Measurements from ENCODE around the gene KRT33A. TPM values are rescaled to one million over a fixed set of nuclear protein-coding genes. Genes with fewer than 3 reads are reported as not detected.

KRT33A gene
- total and polyA plus RNA-seq, 12 donors, result not detected

- Histone ChIP-seq H3K4me3 (no peak overlapping the region), H3K27ac (no peak overlapping the region), H3K27me3 (no peaks in the 10 kb centered on the region), H3K36me3 (replicated peaks in 1 of 2) (no peaks in the 10 kb centered on the region), H3K4me1 (replicated peaks in 1 of 2) (no peaks in the 10 kb centered on the region), H3K9me3 (replicated peaks in 1 of 3) (no peaks in the 10 kb centered on the region)
- intact Hi-C loops (cut with DNase I), result loop anchor here in 1 of 2 donors (10.0 kb wide), 2 partner anchors 327 to 423 kb away; no protein-coding TSS in a partner anchor
- no peak for DNase-seq
- TF ChIP-seq POLR2A (IDR thresholded peaks at IDR 0.05) (no peak), CTCF (IDR thresholded peaks at IDR 0.05) (no peak)
- 78 to 95% (median 87%) methylated on average over 4 to 8 of the region's 8 CpGs for WGBS, 4 donors
These were observed 23.1 kb downstream of the KRT33A start for GRCh38 chr17:41327411-41328120.

GRCh38 chr17:41326173-41327145, 24.2 kb downstream of the KRT33A start:
- H3K4me3 ChIP-seq, result no peak overlapping the region
- no peaks in the 10 kb centered on the region for H3K4me1 ChIP-seq (replicated peaks in 1 of 2)
- H3K27me3 ChIP-seq, result no peaks in the 10 kb centered on the region
- H3K9me3 ChIP-seq (replicated peaks in 1 of 3), result no peaks in the 10 kb centered on the region
- 83 to 91% (median 87%) methylated on average over 8 to 18 of the region's 18 CpGs for WGBS, 4 donors
- no peak for DNase-seq
- intact Hi-C loops (cut with DNase I), result loop anchor here in 1 of 2 donors (10.0 kb wide), 2 partner anchors 328 to 422 kb away; no protein-coding TSS in a partner anchor
- no peak overlapping the region for H3K27ac ChIP-seq
- no peak for TF ChIP-seq CTCF (IDR thresholded peaks at IDR 0.05)
- no peak for TF ChIP-seq POLR2A (IDR thresholded peaks at IDR 0.05)
- H3K36me3 ChIP-seq (replicated peaks in 1 of 2), result no peaks in the 10 kb centered on the region

DNA sequence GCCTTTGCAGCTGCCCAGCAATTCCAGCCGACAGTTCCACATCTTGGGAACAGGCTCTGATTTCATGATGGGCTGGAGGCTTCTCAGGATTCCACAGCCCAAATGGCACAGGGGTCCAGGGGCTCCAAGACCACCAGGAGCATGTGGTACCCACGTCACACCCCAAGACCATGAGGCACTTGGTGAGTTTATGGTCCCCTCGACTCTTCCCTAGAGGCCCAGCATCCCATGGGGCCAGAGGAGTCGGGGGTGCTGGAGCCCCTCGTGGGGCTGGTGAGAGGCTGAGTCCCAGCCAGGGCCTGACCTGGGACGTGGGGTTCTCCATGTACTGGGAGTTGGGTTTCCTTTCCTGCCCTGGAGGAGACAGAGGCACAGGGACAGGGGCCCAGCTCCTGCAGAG, 25.0 kb downstream of the KRT33A start:
- H3K36me3 ChIP-seq (replicated peaks in 1 of 2), result no peaks in the 10 kb centered on the region
- no peak overlapping the region for H3K4me3 ChIP-seq
- intact Hi-C loops (cut with DNase I), result loop anchor here in 1 of 2 donors (10.0 kb wide), 2 partner anchors 329 to 421 kb away; no protein-coding TSS in a partner anchor
- no peaks in the 10 kb centered on the region for H3K9me3 ChIP-seq (replicated peaks in 1 of 3)
- TF ChIP-seq CTCF (IDR thresholded peaks at IDR 0.05) (no peak), POLR2A (IDR thresholded peaks at IDR 0.05) (no peak)
- DNase-seq, result no peak
- no peaks in the 10 kb centered on the region for H3K4me1 ChIP-seq (replicated peaks in 1 of 2)
- H3K27ac ChIP-seq, result no peak overlapping the region
- no peaks in the 10 kb centered on the region for H3K27me3 ChIP-seq
- WGBS, 4 donors, result 87 to 100% (median 93%) methylated on average over 2 to 6 of the region's 6 CpGs; no CpG with 5 or more reads in 1 of the 4 donors

GRCh38 chr17:41325126-41325525, 25.5 kb downstream of the KRT33A start:
- no peak for DNase-seq
- 81 to 92% (median 86%) methylated on average over 8 to 10 of the region's 10 CpGs for WGBS, 4 donors
- H3K36me3 ChIP-seq (replicated peaks in 1 of 2), result no peaks in the 10 kb centered on the region
- no peak overlapping the region for H3K27ac ChIP-seq
- H3K27me3 ChIP-seq, result no peaks in the 10 kb centered on the region
- H3K4me3 ChIP-seq, result no peak overlapping the region
- no peaks in the 10 kb centered on the region for H3K9me3 ChIP-seq (replicated peaks in 1 of 3)
- intact Hi-C loops (cut with DNase I), result loop anchor here in 1 of 2 donors (10.0 kb wide), 2 partner anchors 330 to 420 kb away; no protein-coding TSS in a partner anchor
- no peaks in the 10 kb centered on the region for H3K4me1 ChIP-seq (replicated peaks in 1 of 2)
- TF ChIP-seq POLR2A (IDR thresholded peaks at IDR 0.05), result no peak
- TF ChIP-seq CTCF (IDR thresholded peaks at IDR 0.05), result no peak
